SK-N-SH treated with all-trans-retinoic acid at 6 μM for 48 hours (cell line): Measurements from ENCODE around the gene LPAR5.

ENCODE experiments used
- ATAC-seq: fragments of 200-7000 bp; cut with Tn5 transposase; 3 replicates; pipeline ENCODE4 v1.9.1; 2020; ENCODE audit warnings: mild to moderate bottlenecking, moderate library complexity
- ARNTL ChIP-seq: fragments of 450-650 bp; formaldehyde crosslinking; IDR thresholded peaks from 2 replicates; pipeline ENCODE4 v1.5.0; 2020; ENCODE audit warnings: low read depth, mild to moderate bottlenecking, moderate library complexity, borderline replicate concordance
- BACH2 ChIP-seq: fragments of 250-450 bp; sonication (Bioruptor Pico); IDR thresholded peaks from 2 replicates; pipeline ENCODE4 v1.9.0; 2021; ENCODE audit warnings: mild to moderate bottlenecking, borderline replicate concordance
- CSDC2 ChIP-seq: fragments of 250-450 bp; sonication (Bioruptor Pico); IDR thresholded peaks from 2 replicates; pipeline ENCODE4 v1.5.0; 2020; ENCODE audit warnings: mild to moderate bottlenecking, moderate library complexity
- GLIS3 ChIP-seq: fragments of 250-450 bp; sonication (Bioruptor Pico); IDR thresholded peaks from 2 replicates; pipeline ENCODE4 v1.5.0; 2020; ENCODE audit warnings: mild to moderate bottlenecking, moderate library complexity
- ISL1 ChIP-seq: fragments of 250-450 bp; sonication (Bioruptor Pico); IDR thresholded peaks from 2 replicates; pipeline ENCODE4 v2.1.2; 2022; ENCODE audit warnings: mild to moderate bottlenecking, moderate library complexity
- OSR1 ChIP-seq: fragments of 250-450 bp; sonication (Bioruptor Pico); IDR thresholded peaks from 2 replicates; pipeline ENCODE4 v1.8.0; 2022; ENCODE audit warnings: moderate library complexity, mild to moderate bottlenecking, inconsistent platforms
- PPARA ChIP-seq: fragments of 250-450 bp; sonication (Bioruptor Pico); IDR thresholded peaks from 2 replicates; pipeline ENCODE4 v1.5.0; 2020; ENCODE audit warnings: mild to moderate bottlenecking, borderline replicate concordance
- RARB ChIP-seq: fragments of 250-450 bp; sonication (Bioruptor Pico); IDR thresholded peaks from 2 replicates; pipeline ENCODE4 v1.8.0; 2021; ENCODE audit warnings: mild to moderate bottlenecking, moderate library complexity
- TCF4 ChIP-seq: fragments of 250-450 bp; sonication (Bioruptor Pico); IDR thresholded peaks from 2 replicates; pipeline ENCODE4 v1.8.0; 2021; ENCODE audit warnings: mild to moderate bottlenecking, moderate library complexity, borderline replicate concordance
- TOX ChIP-seq: fragments of 250-450 bp; sonication (Bioruptor Pico); IDR thresholded peaks from 2 replicates; pipeline ENCODE4 v1.8.0; 2021; ENCODE audit warnings: mild to moderate bottlenecking, moderate library complexity, borderline replicate concordance
- ZC3H10 ChIP-seq: fragments of 250-450 bp; sonication (Bioruptor Pico); IDR thresholded peaks from 2 replicates; pipeline ENCODE4 v1.5.1; 2021; ENCODE audit warnings: mild to moderate bottlenecking, moderate library complexity
- ZFP3 ChIP-seq: fragments of 250-450 bp; sonication (Bioruptor Pico); IDR thresholded peaks from 2 replicates; pipeline ENCODE4 v1.5.0; 2020; ENCODE audit warnings: mild to moderate bottlenecking, moderate library complexity
- ZFP30 ChIP-seq: fragments of 450-650 bp; formaldehyde crosslinking; IDR thresholded peaks from 2 replicates; pipeline ENCODE4 v1.5.0; 2022; ENCODE audit warnings: mild to moderate bottlenecking, moderate library complexity
- ZNF565 ChIP-seq: fragments of 450-650 bp; formaldehyde crosslinking; conservative IDR thresholded peaks from 2 replicates; pipeline ENCODE4 v1.5.0; 2020; ENCODE audit warnings: low read depth, mild to moderate bottlenecking, moderate library complexity
- ZNF70 ChIP-seq: fragments of 450-650 bp; formaldehyde crosslinking; IDR thresholded peaks from 2 replicates; pipeline ENCODE4 v1.5.0; 2020; ENCODE audit warnings: mild to moderate bottlenecking, moderate library complexity
- ZNF8 ChIP-seq: fragments of 450-650 bp; formaldehyde crosslinking; IDR thresholded peaks from 2 replicates; pipeline ENCODE4 v1.5.0; 2020; ENCODE audit warnings: mild to moderate bottlenecking, moderate library complexity
- TF ChIP-seq, protein P1 (sequence below): fragments of 250-450 bp; sonication (Bioruptor Pico); IDR thresholded peaks from 2 replicates; pipeline ENCODE4 v1.8.0; 2020; ENCODE audit warnings: mild to moderate bottlenecking, moderate library complexity, borderline replicate concordance
- TF ChIP-seq, protein P2 (sequence below): fragments of 250-450 bp; sonication (Bioruptor Pico); IDR thresholded peaks from 2 replicates; pipeline ENCODE4 v1.8.0; 2021; ENCODE audit warnings: low read depth, mild to moderate bottlenecking, moderate library complexity, borderline replicate concordance
- TF ChIP-seq, protein P3 (sequence below): fragments of 250-450 bp; sonication (Bioruptor Pico); IDR thresholded peaks from 2 replicates; pipeline ENCODE4 v1.5.0; 2020; ENCODE audit warnings: mild to moderate bottlenecking, moderate library complexity
- TF ChIP-seq, protein P4 (sequence below): fragments of 250-450 bp; sonication (Bioruptor Pico); IDR thresholded peaks from 2 replicates; pipeline ENCODE4 v1.5.1; 2020; ENCODE audit warnings: low read depth, mild to moderate bottlenecking, moderate library complexity
- TF ChIP-seq, protein P5 (sequence below): fragments of 250-450 bp; sonication (Bioruptor Pico); IDR thresholded peaks from 2 replicates; pipeline ENCODE4 v1.5.1; 2021; ENCODE audit warnings: mild to moderate bottlenecking, moderate library complexity

The LPAR5 gene

DNA sequence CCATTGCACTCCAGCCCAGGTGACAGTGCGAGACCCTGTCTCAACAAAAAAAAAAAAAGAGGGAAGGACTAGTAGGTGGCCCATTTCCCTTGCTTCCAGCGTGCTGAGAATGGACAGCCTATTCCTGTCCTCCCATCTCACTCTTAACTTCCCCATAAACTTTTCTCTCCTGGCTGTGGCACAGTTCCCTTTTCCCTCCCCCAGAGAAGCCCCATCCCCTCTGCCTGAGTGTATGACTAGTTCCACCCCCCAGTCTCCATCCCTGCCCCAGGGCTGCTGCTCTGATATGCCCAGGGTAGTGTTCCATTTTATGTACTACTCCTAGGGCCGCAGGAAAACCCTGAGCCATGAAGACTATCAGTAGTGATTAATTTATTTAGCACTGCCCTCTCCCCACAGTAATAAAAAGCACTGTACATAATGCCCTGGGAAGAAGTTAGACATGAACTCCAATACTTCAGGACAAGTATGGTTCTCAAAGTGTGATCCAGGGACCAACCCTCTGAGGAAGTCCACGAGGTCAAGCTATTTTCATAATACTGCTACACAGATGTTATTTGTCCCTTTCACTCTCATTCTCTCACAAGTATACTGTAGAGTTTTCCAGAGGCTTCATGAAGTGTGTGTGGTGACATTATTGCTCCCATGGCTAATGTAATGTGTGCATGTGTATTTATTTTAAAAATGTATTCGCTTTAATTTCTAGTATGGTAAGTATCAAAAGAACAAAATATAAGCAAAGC, 17.1 kb downstream of the LPAR5 start (continued):
- no peak for TF ChIP-seq ZFP30
- TF ChIP-seq PPARA (CRISPR knock-in tag) = no peak
- TF ChIP-seq CSDC2 (CRISPR knock-in tag) = no peak
- TF ChIP-seq, all 23 proteins: peak for 0

DNA sequence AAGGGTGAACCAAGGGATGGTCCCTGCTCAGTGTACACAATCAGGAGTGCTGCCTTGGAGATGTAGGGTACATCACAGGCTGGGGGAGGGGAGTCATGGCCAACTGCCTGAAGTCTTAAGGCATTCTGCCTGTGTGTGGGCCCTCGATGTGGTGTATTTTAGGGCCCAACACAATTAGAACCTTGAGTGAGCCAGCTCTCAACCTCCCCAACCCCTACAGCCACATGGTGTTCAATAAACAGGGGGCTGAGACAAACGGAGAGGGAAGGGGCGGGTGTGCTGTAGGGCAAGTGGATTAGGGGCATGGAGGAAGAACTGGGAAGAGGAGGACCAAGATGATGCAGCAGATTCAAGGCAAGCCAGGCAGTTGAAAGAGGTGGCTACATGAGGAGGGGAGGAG, 20.0 kb downstream of the LPAR5 start:
- ATAC-seq = no peak
- TF ChIP-seq TOX (CRISPR knock-in tag) (no peak), ISL1 (no peak), OSR1 (CRISPR knock-in tag) (no peak), GLIS3 (no peak), ZNF70 (CRISPR knock-in tag) (no peak), RARB (CRISPR knock-in tag) (no peak), ZNF8 (no peak), ZC3H10 (CRISPR knock-in tag) (no peak), ZNF565 (no peak), BACH2 (CRISPR knock-in tag) (no peak), ZFP30 (no peak), PPARA (CRISPR knock-in tag) (no peak), TCF4 (no peak), CSDC2 (CRISPR knock-in tag) (no peak), ARNTL (CRISPR knock-in tag) (no peak), ZFP3 (CRISPR knock-in tag) (no peak)
- TF ChIP-seq, protein P1, sequence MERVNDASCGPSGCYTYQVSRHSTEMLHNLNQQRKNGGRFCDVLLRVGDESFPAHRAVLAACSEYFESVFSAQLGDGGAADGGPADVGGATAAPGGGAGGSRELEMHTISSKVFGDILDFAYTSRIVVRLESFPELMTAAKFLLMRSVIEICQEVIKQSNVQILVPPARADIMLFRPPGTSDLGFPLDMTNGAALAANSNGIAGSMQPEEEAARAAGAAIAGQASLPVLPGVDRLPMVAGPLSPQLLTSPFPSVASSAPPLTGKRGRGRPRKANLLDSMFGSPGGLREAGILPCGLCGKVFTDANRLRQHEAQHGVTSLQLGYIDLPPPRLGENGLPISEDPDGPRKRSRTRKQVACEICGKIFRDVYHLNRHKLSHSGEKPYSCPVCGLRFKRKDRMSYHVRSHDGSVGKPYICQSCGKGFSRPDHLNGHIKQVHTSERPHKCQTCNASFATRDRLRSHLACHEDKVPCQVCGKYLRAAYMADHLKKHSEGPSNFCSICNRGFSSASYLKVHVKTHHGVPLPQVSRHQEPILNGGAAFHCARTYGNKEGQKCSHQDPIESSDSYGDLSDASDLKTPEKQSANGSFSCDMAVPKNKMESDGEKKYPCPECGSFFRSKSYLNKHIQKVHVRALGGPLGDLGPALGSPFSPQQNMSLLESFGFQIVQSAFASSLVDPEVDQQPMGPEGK = no peak
- TF ChIP-seq, protein P2, sequence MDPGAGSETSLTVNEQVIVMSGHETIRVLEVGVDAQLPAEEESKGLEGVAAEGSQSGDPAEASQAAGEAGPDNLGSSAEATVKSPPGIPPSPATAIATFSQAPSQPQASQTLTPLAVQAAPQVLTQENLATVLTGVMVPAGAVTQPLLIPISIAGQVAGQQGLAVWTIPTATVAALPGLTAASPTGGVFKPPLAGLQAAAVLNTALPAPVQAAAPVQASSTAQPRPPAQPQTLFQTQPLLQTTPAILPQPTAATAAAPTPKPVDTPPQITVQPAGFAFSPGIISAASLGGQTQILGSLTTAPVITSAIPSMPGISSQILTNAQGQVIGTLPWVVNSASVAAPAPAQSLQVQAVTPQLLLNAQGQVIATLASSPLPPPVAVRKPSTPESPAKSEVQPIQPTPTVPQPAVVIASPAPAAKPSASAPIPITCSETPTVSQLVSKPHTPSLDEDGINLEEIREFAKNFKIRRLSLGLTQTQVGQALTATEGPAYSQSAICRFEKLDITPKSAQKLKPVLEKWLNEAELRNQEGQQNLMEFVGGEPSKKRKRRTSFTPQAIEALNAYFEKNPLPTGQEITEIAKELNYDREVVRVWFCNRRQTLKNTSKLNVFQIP (CRISPR knock-in tag) = no peak
- TF ChIP-seq, protein P3, sequence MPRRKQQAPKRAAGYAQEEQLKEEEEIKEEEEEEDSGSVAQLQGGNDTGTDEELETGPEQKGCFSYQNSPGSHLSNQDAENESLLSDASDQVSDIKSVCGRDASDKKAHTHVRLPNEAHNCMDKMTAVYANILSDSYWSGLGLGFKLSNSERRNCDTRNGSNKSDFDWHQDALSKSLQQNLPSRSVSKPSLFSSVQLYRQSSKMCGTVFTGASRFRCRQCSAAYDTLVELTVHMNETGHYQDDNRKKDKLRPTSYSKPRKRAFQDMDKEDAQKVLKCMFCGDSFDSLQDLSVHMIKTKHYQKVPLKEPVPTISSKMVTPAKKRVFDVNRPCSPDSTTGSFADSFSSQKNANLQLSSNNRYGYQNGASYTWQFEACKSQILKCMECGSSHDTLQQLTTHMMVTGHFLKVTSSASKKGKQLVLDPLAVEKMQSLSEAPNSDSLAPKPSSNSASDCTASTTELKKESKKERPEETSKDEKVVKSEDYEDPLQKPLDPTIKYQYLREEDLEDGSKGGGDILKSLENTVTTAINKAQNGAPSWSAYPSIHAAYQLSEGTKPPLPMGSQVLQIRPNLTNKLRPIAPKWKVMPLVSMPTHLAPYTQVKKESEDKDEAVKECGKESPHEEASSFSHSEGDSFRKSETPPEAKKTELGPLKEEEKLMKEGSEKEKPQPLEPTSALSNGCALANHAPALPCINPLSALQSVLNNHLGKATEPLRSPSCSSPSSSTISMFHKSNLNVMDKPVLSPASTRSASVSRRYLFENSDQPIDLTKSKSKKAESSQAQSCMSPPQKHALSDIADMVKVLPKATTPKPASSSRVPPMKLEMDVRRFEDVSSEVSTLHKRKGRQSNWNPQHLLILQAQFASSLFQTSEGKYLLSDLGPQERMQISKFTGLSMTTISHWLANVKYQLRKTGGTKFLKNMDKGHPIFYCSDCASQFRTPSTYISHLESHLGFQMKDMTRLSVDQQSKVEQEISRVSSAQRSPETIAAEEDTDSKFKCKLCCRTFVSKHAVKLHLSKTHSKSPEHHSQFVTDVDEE (CRISPR knock-in tag) = no peak
- TF ChIP-seq, protein P4, sequence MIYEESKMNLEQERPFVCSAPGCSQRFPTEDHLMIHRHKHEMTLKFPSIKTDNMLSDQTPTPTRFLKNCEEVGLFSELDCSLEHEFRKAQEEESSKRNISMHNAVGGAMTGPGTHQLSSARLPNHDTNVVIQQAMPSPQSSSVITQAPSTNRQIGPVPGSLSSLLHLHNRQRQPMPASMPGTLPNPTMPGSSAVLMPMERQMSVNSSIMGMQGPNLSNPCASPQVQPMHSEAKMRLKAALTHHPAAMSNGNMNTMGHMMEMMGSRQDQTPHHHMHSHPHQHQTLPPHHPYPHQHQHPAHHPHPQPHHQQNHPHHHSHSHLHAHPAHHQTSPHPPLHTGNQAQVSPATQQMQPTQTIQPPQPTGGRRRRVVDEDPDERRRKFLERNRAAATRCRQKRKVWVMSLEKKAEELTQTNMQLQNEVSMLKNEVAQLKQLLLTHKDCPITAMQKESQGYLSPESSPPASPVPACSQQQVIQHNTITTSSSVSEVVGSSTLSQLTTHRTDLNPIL (CRISPR knock-in tag) = no peak

DNA sequence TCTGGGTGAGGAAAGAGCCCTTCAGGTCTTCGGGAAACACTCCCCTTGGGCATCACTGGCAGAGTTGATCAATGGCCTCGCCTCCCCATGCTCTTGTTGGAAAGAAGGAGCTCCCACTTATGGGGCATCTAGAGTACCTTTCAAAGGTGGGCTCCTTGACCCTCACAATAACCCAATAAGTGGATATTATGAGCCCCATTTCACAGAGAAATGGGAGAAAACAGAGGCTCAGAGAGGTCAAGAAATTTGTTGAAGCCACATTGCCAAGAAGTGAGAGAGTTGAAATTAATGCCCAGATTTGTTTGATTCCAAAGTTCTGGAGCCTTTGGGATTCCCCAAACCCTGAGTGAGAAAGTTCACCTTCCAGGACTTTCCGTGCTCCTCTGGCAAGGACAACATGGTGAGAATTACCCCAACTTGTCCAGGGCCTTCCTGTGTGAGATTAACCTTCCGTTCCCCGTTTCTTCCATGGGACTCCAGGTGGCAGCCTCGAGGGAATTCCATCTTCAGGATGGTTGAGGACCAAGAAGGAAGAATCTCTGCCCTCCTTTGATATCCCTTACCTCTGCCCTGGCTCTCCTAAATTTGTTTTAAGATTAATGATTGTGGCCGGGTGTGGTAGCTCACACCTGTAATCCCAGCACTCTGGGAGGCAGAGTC, 21.1 kb downstream of the LPAR5 start:
- TF ChIP-seq, protein P3 (CRISPR knock-in tag) = no peak
- no peak for TF ChIP-seq ZNF565
- TF ChIP-seq ZFP30 = no peak
- TF ChIP-seq, protein P1 = no peak
- TF ChIP-seq, protein P5, sequence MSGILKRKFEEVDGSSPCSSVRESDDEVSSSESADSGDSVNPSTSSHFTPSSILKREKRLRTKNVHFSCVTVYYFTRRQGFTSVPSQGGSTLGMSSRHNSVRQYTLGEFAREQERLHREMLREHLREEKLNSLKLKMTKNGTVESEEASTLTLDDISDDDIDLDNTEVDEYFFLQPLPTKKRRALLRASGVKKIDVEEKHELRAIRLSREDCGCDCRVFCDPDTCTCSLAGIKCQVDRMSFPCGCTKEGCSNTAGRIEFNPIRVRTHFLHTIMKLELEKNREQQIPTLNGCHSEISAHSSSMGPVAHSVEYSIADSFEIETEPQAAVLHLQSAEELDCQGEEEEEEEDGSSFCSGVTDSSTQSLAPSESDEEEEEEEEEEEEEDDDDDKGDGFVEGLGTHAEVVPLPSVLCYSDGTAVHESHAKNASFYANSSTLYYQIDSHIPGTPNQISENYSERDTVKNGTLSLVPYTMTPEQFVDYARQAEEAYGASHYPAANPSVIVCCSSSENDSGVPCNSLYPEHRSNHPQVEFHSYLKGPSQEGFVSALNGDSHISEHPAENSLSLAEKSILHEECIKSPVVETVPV (CRISPR knock-in tag) = no peak
- no peak for TF ChIP-seq BACH2 (CRISPR knock-in tag)
- no peak for TF ChIP-seq CSDC2 (CRISPR knock-in tag)
- TF ChIP-seq RARB (CRISPR knock-in tag) = no peak
- TF ChIP-seq GLIS3 = no peak
- TF ChIP-seq ZC3H10 (CRISPR knock-in tag) = no peak
- TF ChIP-seq OSR1 (CRISPR knock-in tag) = no peak
- no peak for TF ChIP-seq ZNF70 (CRISPR knock-in tag)
- no peak for TF ChIP-seq ARNTL (CRISPR knock-in tag)
- no peak for TF ChIP-seq TOX (CRISPR knock-in tag)
- no peak for TF ChIP-seq TCF4
- TF ChIP-seq ZNF8 = no peak
- TF ChIP-seq ZFP3 (CRISPR knock-in tag) = no peak
- TF ChIP-seq, all 23 proteins: peak for 0
- no peak for ATAC-seq
